Stimulated activated CD4-positive, alpha-beta T cell treated with anti-CD3 and anti-CD28 coated beads, Interleukin-1b, Interleukin-23, amount 100 ng/mL, for 24 hours (primary cell): ENCODE data around the gene ITPRIPL2.
A peak's percentile ranks its signal among the peaks of the same experiment; 100 is the strongest.

ENCODE experiments used
- DNase-seq, 4 experiments: peaks; one replicate each; pipeline ENCODE4 v3.0.0-alpha.2; 2020; ENCODE audit warnings: low read depth in 4 of 4, low spot score in 1 of 4

Gene ITPRIPL2

GRCh38 chr16:19093631-19094541 is 19.9 kb upstream of the ITPRIPL2 start:
- no peak for DNase-seq

- DNase-seq: no peak
Observed at GRCh38 chr16:19094542-19095365, 19.0 kb upstream of the ITPRIPL2 start.

- no peak for DNase-seq
Observed at GRCh38 chr16:19095654-19096053, 18.1 kb upstream of the ITPRIPL2 start.

- no peak for DNase-seq
Observed at GRCh38 chr16:19098173-19098572, 15.6 kb upstream of the ITPRIPL2 start.

GRCh38 chr16:19102187-19102872 is 11.4 kb upstream of the ITPRIPL2 start:
- DNase-seq: no peak

- DNase-seq: no peak
Observed at GRCh38 chr16:19104607-19105006, 9.2 kb upstream of the ITPRIPL2 start.

GRCh38 chr16:19105131-19105530 is 8.6 kb upstream of the ITPRIPL2 start:
- no peak for DNase-seq

GRCh38 chr16:19105891-19106624 is 7.7 kb upstream of the ITPRIPL2 start:
- no peak for DNase-seq

- no peak for DNase-seq
Observed at GRCh38 chr16:19106625-19107020, 7.1 kb upstream of the ITPRIPL2 start.

- DNase-seq: no peak
Observed at GRCh38 chr16:19108409-19109287, 5.1 kb upstream of the ITPRIPL2 start.

- DNase-seq: no peak
Observed at GRCh38 chr16:19109288-19109664, 4.5 kb upstream of the ITPRIPL2 start.

- no peak for DNase-seq
Observed at GRCh38 chr16:19110537-19111360, 3.0 kb upstream of the ITPRIPL2 start.

- DNase-seq: no peak
Observed at GRCh38 chr16:19112099-19112407, 1.7 kb upstream of the ITPRIPL2 start.

GRCh38 chr16:19114359-19115147 is 789 bp downstream of the ITPRIPL2 start:
- DNase-seq: no peak

- DNase-seq: no peak
Observed at GRCh38 chr16:19115148-19116021, 1.6 kb downstream of the ITPRIPL2 start.

- no peak for DNase-seq
Observed at GRCh38 chr16:19116711-19117449, 3.1 kb downstream of the ITPRIPL2 start.

- peak in 1 of 4 experiments; percentile 27 for DNase-seq
Observed at GRCh38 chr16:19118938-19119431, 5.2 kb downstream of the ITPRIPL2 start.
